OCI-LY1 (cell line): Measurements from ENCODE around the gene EVC.

Experiments
- H2AFZ ChIP-seq: fragments of 200-600 bp; sonication (generic), shearing (Covaris generic); 2 replicates; pipeline ENCODE4 v1.6.0; 2014; ENCODE audit warnings: antibody characterized with exemption, mild to moderate bottlenecking, low read length
- H3F3A ChIP-seq: fragments of 200-600 bp; sonication (generic), shearing (Covaris generic); 2 replicates; pipeline ENCODE4 v1.6.0; 2014; ENCODE audit warnings: mild to moderate bottlenecking, antibody characterized with exemption, low read length, moderate library complexity; ENCODE audit not compliant: insufficient read depth
- H3K27ac ChIP-seq: fragments of 200-600 bp; sonication (generic); 2 replicates; pipeline ENCODE4 v1.5.1; 2014; ENCODE audit warnings: low read length, mixed run types, mild to moderate bottlenecking, low read depth; ENCODE audit not compliant: poor library complexity, severe bottlenecking
- H3K27me3 ChIP-seq: fragments of 200-600 bp; sonication (generic); 2 replicates; pipeline ENCODE4 v1.6.0; 2014; ENCODE audit warnings: antibody characterized with exemption, mild to moderate bottlenecking, low read length, moderate library complexity; ENCODE audit not compliant: insufficient read depth
- H3K36me3 ChIP-seq: fragments of 200-600 bp; sonication (generic); 2 replicates; pipeline ENCODE4 v1.6.1; 2014; ENCODE audit warnings: mild to moderate bottlenecking, antibody characterized with exemption, low read length, moderate library complexity, mixed read lengths; ENCODE audit not compliant: insufficient read depth
- H3K4me1 ChIP-seq: fragments of 200-600 bp; sonication (generic); 2 replicates; pipeline ENCODE4 v1.5.1; 2014; ENCODE audit warnings: mild to moderate bottlenecking, low read length, moderate library complexity; ENCODE audit not compliant: insufficient read depth, severe bottlenecking
- H3K4me2 ChIP-seq: fragments of 200-600 bp; sonication (generic), shearing (Covaris generic); 2 replicates; pipeline ENCODE4 v1.6.1; 2014; ENCODE audit warnings: low read length
- H3K4me3 ChIP-seq: fragments of 200-600 bp; sonication (generic); 2 replicates; pipeline ENCODE4 v1.5.1; 2014; ENCODE audit warnings: low read length, low read depth, mild to moderate bottlenecking, mixed read lengths; ENCODE audit not compliant: poor library complexity, severe bottlenecking
- H3K79me2 ChIP-seq: fragments of 200-600 bp; shearing (Covaris generic); 2 replicates; pipeline ENCODE4 v1.6.1; 2016; ENCODE audit warnings: mixed run types, low read length, mixed read lengths; ENCODE audit not compliant: insufficient read depth
- H3K9ac ChIP-seq: fragments of 200-600 bp; sonication (generic), shearing (Covaris generic); 2 replicates; pipeline ENCODE4 v1.6.1; 2014; ENCODE audit warnings: mild to moderate bottlenecking, low read length, mixed read lengths
- H3K9me2 ChIP-seq: fragments of 200-600 bp; sonication (generic), shearing (Covaris generic); 2 replicates; pipeline ENCODE4 v1.6.1; 2014; ENCODE audit warnings: low read depth, mild to moderate bottlenecking, low read length, mixed read lengths
- H3K9me3 ChIP-seq: fragments of 200-600 bp; shearing (Covaris generic); 2 replicates; pipeline ENCODE4 v1.6.1; 2014; ENCODE audit warnings: low read length, mixed read lengths
- H4K20me1 ChIP-seq: fragments of 200-600 bp; sonication (generic), shearing (Covaris generic); 2 replicates; pipeline ENCODE4 v1.6.0; 2016; ENCODE audit warnings: mild to moderate bottlenecking, low read length; ENCODE audit not compliant: insufficient read depth
- EZH2 ChIP-seq: fragments of 200-600 bp; sonication (generic), shearing (Covaris generic); IDR thresholded peaks from 2 replicates; pipeline ENCODE4 v1.8.0; 2017; ENCODE audit warnings: borderline replicate concordance, mixed run types, mild to moderate bottlenecking, antibody characterized with exemption, low read length, moderate library complexity, mixed read lengths
- TF ChIP-seq, protein P1 (sequence below): fragments of 200-600 bp; sonication (generic), shearing (Covaris generic); IDR thresholded peaks from 2 replicates; pipeline ENCODE4 v1.5.1; 2017; ENCODE audit warnings: mild to moderate bottlenecking, antibody characterized with exemption, low read length, moderate library complexity, mixed read lengths

EVC gene

DNA sequence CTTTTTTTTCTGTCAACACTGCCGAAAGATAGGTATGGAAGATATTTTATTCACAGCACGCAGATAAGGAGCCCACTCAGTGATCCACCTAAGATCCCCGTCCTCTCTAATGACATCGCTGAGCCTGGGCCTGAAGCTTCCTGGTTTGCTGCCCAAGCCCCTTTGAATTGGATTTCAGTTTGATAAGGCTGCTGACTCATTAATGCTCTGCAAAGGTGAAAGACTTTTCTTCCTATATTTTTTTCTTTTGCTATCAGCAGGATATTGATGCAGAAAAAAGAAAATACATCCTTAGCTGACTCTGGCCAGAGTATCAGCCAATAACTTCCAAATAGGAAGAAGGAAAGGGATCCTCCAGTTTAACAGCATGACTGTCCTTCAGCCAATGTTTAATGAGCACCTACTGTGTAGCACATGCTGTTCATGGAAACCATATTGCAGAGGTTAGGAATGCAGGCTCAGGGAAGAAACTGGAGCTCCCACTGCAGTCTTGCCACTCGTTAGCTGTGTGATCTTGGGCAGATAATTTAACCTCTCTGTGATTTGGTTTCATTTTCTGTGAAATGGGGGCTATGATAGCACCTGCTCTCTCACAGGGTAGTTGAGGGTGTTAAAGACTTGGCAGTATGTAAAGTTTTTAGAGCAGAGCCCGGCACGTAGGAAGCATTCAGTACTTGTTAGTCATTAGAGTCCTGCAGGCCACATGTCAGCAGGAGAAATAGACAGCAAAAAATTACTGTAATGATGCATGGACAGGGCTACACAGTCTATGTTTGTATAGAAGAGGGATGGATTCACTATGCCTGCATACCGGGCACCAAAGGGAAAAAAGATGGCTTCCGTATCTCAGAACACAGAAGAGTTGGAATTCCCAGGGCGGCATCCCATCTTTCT, 39.3 kb downstream of the EVC start:
- no peaks in the 10 kb centered on the region for H3K4me1 ChIP-seq
- H3K9me2 ChIP-seq: no peaks in the 10 kb centered on the region
- H3K36me3 ChIP-seq: 0 out of 2 replicates have a peak, but pooled peaks cover 4% of the 10 kb centered on the region
- no peaks in the 10 kb centered on the region for H3K27me3 ChIP-seq
- no peak overlapping the region for H3K4me2 ChIP-seq
- TF ChIP-seq EZH2: no peak
- no peak overlapping the region for H3K4me3 ChIP-seq
- H3K79me2 ChIP-seq: no peaks in the 10 kb centered on the region
- H2AFZ ChIP-seq: no peak overlapping the region
- H3K27ac ChIP-seq: no peak overlapping the region
- H4K20me1 ChIP-seq: no peaks in the 10 kb centered on the region
- H3F3A ChIP-seq: no peaks in the 10 kb centered on the region
- H3K9me3 ChIP-seq: no peaks in the 10 kb centered on the region
- H3K9ac ChIP-seq: no peak overlapping the region

DNA sequence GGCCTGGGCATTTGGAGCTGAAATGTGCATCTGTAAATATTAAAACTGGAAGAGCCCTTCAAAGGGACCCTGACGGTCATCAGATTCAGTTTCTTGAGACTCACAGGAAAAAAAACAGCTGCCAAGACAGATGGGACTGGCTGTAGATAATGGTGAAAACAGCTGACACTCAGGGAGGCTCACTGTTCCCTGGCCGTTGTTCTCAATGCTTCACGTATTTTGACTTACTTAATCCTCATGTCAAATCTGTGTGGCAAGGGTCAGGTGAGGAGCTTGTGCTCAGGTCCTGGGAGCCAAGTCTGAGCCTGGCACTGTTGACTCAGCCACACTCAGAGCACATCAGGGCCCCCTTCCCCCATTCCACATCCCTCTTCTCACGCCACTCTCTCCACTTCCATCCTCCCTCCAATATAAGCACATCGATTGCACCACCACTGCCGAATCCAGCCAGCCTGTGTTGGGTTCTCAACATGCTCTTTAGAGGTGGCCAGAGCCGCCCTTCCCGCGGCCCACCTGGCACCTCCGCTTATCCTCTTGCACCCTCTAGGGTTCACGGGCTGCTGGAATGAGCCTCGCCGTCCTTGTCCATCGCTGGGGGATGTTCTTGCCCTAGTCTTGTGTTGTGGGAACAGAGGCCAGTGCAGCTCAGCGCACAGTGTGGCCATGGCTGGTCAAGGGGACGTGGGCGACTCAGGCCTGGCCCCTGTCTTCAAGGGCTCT, 40.1 kb downstream of the EVC start:
- Histone ChIP-seq H3K4me1 (no peaks in the 10 kb centered on the region), H3K9ac (no peak overlapping the region), H3K27me3 (no peaks in the 10 kb centered on the region), H3K9me2 (no peaks in the 10 kb centered on the region), H4K20me1 (no peaks in the 10 kb centered on the region), H3K27ac (no peak overlapping the region), H3F3A (no peaks in the 10 kb centered on the region), H2AFZ (no peak overlapping the region), H3K4me2 (no peak overlapping the region), H3K79me2 (no peaks in the 10 kb centered on the region), H3K9me3 (no peaks in the 10 kb centered on the region), H3K4me3 (no peak overlapping the region), H3K36me3 (0 out of 2 replicates have a peak, but pooled peaks cover 4% of the 10 kb centered on the region)
- no peak for TF ChIP-seq EZH2
- TF ChIP-seq, protein P1, sequence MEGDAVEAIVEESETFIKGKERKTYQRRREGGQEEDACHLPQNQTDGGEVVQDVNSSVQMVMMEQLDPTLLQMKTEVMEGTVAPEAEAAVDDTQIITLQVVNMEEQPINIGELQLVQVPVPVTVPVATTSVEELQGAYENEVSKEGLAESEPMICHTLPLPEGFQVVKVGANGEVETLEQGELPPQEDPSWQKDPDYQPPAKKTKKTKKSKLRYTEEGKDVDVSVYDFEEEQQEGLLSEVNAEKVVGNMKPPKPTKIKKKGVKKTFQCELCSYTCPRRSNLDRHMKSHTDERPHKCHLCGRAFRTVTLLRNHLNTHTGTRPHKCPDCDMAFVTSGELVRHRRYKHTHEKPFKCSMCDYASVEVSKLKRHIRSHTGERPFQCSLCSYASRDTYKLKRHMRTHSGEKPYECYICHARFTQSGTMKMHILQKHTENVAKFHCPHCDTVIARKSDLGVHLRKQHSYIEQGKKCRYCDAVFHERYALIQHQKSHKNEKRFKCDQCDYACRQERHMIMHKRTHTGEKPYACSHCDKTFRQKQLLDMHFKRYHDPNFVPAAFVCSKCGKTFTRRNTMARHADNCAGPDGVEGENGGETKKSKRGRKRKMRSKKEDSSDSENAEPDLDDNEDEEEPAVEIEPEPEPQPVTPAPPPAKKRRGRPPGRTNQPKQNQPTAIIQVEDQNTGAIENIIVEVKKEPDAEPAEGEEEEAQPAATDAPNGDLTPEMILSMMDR: no peak

DNA sequence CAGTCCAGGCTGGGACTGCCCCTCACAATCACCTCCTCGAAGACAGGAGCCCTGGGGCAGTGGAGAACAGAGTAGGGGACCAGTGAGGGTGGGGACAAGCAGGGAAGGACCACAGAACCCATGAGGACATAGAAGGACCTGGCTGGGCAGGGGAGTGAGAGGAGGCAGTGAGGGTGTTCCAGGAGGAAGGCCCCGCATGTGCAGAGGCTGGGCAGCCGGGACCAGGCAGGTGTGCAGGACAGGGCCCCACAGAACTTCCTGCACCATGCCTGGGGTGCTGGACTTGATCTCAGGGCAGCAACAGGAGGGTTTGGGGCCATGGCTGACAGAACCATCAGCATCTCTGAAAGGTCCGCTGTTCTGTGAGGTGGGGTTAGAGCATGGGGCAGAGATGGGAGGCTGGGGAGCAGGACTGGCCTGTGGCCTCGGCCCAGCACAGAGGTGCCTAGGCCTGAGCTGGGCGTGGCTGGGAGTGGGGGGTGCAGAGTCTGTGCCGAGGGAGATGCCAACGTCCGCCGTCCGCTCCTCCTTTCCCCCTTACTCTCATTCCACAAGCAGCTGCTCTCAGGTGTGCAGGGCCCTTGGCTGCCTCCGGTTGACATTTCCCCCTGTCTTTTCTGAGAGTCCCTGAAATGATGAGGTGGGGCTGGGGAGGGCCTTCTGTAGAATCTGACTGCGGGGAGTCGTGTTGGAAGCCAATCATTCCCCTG, 40.8 kb downstream of the EVC start:
- H3K9ac ChIP-seq: no peak overlapping the region
- H3K27me3 ChIP-seq: no peaks in the 10 kb centered on the region
- no peak overlapping the region for H3K4me2 ChIP-seq
- no peak overlapping the region for H2AFZ ChIP-seq
- H3K27ac ChIP-seq: no peak overlapping the region
- H3K79me2 ChIP-seq: no peaks in the 10 kb centered on the region
- no peaks in the 10 kb centered on the region for H3K4me1 ChIP-seq
- H3K36me3 ChIP-seq: 0 out of 2 replicates have a peak, but pooled peaks cover 4% of the 10 kb centered on the region
- no peaks in the 10 kb centered on the region for H3K9me2 ChIP-seq
- TF ChIP-seq EZH2: no peak
- TF ChIP-seq, protein P1: no peak
- no peaks in the 10 kb centered on the region for H3K9me3 ChIP-seq
- H3F3A ChIP-seq: no peaks in the 10 kb centered on the region
- no peaks in the 10 kb centered on the region for H4K20me1 ChIP-seq
- H3K4me3 ChIP-seq: no peak overlapping the region
